ENCODE results near the gene SH2D1B.

Gene SH2D1B

DNA sequence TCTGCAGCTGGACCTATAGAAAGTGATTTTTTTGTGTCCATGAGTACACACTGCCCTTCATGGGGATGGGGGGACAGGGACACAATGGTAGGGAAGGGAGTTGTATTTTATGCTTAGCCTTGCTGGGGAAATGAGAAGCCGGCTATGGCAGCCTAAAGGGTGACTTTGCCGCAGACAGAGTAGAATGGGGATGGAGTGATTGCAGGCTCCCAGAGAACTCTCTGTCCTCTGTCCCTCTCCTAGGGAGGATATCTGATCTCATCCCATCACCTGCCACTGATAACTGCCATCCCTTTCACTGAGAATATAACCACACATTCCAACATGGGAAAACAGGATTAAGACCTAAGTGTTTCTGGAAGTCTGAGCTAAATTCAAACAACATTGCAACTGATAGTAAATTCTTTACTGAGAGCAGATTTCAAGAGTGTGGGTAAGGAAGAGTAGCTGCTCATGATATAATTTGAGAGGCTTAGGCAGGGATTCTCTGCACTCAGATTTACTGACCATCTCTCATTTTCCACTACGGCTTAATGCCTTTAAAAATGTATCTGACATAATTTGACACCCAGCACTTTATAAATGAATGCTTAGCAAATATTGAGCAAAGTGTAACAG lies 13.9 kb downstream of the SH2D1B start:
- DNase-seq: no peak

DNA sequence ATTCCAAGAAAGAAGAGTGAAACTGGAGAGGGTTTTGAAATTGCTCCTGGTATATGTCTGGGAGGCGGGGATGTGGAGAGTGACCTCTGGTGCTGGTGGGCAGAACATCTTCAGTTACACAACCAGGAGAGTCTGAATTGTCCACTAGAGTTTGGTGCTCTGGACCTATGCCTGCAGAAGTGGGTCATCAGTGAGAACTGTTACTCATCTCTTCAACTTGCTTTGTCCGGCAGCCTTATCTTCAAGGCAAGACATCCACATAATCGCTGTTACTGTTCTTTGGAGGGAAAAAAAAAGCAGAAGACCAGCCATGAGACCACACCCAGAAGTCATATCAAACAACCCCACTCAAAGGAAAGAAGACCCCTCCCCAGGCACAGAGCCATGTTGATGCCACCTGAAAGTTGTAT lies 14.9 kb downstream of the SH2D1B start:
- DNase-seq: no peak

DNA sequence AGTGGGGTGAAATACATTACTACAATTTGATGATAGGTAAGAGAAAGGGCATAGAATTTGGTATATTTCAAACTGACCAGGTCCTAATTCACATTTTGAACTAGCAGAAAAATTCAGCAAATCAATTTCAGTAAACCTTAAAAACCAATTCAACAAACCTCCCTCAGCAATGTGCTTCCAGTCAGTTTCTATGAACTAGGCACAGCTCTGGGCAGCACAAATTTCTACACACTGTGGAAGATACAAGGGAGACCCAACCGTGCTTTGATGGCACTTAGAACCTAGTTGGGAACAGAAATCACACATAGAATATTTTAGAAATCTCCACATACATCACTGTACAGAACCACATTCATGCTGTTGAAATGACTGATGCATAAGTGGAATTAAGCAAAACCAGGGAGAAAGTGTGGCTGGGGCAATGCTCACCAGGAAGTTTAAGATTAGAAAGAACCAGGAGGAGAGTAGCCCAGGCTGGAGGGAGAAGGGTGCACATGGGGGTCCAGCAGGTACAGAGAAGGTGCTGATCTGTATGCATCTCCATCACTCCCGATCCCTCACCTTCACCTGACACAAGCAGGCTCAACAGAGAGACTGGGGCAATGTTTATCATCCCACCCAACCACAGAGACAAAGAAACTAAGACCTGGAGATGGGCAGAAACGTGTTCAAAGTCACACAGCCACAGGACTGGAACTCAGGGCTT lies 15.6 kb downstream of the SH2D1B start:
- DNase-seq: no peak

DNA sequence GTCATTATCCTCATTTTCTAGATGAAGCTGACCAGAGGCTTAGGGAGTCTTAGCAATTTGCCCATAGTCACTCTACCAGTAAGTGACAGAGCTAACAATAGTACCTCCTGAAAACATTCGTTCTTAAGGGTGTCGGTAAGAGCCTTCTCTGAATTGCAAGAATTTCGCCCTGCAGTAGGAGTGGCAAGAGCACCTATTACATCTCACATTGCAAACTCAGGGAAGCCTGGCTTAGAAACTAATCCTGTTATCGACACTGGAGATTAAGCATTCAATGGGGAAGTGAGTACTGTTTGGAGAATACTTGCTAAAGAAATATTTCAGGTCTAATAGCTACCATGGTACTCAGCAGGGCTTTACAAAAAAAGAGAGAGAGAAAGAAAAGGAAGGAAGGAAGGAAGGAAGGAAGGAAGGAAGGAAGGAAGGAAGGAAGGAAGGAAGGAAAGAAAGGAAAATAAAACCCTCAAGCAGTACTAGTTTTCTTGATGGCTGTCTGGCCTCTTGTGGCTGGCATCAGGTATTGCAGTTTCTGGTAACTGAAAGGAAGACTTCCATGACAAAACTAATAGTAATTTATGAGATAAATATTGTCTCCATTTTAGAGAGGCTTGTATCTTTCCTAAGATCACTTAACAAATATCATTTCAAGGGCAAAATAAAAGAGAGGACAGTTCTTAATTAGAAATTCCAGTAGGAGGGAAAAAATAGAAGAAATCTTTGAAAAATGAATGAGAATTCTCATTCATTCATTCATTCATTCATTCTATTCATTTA lies 20.0 kb downstream of the SH2D1B start:
- DNase-seq: no peak

DNA sequence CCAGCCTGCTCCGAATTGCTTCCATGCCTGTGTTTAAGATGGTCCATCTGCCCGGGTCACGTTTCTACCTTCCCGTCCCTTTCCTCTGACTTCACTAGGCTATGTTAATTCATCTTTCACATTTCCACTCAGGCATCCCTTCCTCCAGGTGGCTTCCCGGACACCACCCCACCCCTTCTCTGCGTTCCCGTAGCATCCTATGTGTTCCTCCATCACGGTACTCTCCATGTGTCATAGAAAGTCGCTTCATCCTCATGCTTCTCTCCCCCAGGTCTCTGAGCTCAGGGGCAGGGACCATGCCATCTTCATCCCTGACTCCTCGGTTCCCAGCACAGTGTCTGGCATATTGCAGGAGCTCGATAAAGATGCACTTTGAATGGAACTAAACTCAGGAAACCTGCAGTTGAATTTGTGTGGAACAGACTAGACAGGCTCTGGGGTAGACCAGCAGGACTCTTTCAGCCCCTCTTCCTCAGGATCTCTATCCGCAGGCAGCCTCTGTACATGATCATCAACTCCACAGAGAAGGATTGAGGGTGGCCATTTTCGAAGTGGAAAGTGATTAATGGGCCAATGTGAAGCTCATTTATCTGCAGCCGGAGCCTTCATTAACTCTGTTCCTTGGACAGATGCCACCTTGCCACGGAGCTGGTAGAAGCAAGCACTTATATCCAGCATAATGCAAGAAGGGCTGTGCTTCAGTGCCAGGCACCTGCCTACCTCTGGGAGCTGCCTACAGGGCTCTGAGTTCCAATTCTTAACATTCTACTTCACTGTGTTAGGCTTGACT lies 21.3 kb downstream of the SH2D1B start:
- DNase-seq: no peak

DNA sequence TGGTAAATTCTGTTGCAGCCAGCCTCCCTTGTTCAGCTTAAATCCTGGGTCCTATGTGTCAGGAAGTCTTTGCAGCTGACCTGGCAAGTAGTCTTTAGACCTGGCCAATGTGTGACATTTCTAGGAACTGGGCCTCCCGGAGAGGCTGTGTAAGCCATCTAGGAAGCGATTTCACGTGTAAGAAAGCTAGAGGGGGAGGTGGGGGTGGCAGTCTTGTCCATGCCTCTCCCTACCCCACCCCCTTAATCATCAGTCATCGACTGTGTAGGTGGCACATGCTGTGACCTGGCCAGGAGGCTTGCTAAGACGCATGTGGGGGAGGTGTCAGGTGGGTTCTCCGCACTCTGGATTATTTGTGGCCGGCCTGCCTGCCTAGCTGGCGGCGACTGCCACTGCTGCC lies 22.0 kb downstream of the SH2D1B start:
- no peak for DNase-seq

DNA sequence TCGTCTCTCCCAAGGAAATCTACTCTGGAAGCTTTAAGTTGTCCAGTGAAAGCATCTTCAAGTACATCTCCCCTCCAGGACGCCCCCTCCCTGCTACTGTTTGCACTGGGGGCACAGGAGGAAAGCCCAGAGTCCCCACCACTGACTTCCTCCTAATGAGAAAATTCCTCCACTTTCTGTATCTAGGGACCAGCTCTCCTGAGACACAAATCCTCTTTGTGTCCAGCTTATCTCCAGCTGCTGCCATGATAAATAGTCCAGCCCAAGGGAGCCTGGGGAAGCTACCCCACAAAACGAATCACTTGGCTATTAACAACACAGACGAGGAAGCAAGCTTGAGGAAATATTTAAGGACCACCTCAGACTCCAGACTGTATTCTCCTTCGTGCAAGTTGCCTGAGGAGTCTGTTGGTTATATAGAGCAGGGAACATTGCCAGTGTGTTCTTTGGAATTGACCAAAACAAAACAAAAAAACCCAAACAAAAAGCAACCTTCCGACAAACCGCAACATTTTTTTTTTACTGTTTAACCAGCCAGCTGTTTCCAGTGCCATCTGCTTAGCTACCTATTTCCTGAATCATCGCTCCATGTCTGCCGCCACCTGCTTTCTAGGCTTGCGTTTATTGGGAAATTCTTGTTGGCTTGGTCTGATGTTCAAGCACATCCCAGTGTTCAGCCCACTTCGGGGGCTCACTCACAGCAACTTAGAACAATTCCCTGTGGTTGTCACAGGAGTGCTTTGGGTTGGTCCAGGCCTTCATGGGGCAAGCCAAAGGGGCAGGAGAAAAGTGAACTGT lies 22.7 kb downstream of the SH2D1B start:
- no peak for DNase-seq

DNA sequence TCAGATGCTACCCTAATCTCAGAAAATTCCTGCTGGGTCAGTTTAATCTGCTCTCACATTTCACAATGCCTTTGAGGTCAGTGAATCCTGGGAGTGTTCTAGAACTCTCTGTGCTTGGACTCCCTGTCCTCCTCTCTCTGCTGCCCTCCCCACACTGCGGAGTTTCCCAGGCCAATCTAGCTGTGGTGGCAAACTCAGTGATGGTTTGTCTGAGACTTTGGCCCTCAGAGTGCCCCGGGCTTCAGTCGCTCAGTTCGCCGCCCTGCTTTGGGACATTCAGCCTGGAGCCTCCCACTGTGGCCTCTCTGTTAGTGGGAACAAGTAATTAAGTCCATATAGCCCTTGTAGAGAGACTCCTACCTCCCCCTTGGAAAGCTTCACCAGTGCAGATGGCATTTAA lies 23.3 kb downstream of the SH2D1B start:
- no peak for DNase-seq

DNA sequence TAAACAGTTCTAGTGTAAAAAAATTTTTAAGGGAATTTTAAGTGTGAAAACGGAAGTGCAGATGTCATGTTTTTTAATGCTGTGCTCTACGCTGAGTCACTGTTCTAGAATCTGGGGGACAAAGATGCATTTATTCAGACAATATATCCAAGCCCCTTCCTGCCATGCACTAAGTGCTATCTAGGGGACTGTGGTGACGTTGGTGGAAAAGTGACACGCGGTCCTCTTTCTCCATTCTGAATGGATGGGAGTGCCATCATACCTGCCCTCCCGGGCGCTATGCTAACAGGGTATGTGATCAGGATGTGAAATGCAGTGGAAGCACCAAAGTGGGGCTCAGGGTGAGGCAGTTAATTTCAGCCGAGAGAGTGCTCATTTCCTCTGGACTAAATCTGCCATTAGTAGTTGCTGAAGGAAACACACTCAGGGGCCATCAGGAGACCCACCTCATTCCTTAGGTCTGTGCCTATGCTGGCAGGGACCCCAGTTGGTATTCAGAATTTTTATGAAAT lies 23.8 kb downstream of the SH2D1B start:
- no peak for DNase-seq

DNA sequence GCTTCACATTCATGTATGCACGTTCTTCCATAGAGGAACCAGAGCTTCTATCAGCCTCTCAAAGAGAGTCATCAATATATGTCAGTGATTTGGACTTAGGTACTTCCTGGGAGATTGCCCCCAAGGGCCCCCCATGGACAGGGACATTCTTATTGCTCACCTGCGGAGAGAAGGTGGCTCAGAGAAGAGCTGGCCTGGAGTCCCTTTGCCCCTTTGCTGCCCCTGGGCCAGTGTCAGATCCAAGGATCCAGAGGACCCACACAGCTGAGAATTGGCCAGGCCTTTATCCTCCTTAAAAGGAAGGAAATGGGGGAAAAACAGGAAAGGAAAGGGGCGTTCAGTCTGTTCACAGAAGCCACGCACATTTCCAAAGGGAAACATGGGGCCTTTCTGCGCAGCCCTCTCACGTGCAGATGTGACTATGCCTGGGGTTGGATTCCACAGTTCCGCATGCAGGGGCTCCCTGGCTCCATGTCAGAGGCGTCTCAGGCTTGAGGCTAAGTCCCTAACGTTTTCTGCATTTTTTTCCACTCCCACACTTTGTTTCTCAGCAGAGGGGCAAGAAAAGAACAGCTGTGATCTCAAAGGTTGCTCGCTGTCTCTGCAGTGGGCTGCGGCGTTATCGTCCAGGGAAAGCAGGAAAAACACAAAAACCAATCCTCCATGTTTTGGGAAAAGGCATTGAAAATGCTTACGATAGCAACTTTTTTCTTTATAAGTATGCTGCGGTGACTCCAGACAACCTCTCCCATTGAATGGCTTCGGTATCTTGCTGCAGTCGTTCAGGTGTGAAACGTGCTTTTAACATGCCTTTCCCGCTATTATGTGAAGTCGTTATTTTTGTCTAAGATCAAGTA lies 24.5 kb downstream of the SH2D1B start:
- no peak for DNase-seq

DNA sequence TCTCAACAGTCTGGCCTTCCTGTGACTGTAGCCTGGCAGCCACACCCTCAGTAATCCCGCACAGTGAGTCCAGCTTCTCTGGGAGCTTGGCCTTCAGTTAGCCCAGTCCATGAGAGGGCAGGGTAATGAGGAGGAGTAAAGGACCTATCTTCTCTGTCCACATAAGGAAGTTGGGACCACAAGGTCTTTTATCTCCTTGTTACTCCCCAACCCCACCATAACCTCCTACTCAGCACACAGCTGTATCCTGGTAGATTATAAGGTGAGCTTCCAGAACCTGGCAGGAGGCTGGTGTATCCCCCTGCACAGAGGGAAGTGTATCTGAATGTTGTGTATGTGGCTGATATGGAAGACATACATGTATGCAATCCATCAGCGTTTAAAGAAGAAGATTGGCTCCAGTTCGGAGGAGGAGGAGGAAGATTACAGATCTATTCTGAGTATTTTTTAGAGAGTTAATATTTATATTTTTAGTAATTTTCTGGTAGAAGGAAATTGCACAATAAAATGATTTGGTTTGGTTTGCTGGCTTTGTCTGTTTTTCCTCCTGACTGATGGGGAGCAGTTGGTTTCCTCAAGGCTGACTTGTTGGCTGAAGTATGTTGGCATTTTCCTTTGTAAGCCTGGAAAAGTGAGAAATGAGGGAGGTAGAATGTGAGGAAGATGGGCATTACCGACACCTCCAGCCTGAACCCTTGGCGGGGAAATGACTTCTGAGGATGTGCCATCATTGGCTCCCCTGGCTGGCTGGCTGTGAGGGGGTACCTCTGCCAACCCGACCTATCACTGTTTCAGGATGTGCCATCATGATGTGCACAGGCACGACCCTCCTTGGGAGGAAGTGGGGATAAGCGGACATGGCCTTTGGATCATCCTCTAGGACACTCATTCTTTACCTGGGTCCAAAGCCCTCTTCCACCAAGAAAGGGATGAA lies 25.4 kb downstream of the SH2D1B start:
- DNase-seq: no peak

DNA sequence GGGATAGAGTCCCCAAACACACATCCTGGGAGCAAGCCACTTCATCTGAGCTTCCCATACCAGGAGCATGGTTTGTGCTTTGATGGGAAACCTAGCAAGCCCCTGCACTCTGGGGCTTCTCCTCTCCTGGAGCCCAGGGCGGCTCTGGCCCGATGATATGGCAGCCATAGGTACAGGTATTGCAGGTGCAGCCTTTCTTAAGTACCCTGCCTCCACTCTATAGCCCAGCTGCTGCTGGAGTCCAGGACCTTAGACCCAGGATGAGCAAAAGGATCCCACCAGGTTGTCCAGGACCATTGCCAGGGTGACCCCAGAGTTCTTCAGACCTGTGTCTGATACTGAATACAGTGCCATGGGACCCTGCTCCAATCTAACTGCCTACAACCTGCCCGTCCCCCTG lies 26.2 kb downstream of the SH2D1B start:
- no peak for DNase-seq

DNA sequence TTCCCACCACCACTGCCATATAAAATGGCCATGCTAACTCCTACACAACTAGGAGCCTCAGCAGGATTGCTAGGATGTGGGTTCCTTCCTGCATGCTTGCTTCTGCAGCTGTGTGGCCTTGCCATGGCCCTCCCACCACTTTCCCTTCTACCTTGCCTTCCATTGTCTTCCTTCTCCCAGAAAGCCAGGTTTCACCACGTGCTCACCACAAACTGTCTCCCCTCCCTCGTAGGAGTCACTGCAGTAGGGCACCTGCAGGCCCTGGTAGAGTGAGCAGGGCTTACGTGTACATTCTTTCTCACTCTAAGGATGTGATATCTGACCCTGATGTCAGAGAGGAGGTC lies 26.7 kb downstream of the SH2D1B start:
- no peak for DNase-seq

DNA sequence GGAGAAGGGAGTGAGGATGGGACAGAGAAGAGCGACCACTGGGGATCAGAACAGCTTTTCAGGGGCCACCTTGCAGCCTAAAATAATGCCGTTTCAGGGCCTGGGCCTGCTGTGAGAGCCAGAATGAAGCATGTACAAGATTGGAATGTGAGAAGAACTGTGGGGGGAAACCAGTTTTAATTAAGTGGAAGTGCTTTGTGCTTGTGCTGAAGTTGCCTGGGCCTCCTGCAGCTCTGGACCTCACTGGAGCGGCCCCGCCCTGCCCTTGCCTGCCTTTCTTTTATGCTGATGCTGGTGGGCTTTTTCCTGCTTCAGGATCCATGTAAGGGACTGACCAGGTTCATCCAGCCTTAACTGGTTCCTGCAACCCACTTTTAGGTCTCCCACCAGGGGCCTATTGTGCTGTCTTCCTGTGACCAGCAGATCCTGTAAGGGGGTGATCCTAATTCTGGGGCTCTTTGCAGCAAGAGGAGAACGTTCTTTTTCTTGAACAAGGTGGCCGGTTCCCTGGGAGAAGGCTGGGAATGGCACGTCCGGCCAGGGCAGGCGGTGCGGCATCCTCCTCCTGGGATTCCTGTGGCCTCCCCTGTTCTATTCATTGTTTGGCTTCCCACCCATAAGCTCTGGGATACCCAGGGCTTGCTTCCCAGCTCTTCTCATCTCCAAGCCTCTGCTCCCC lies 27.2 kb downstream of the SH2D1B start:
- no peak for DNase-seq

DNA sequence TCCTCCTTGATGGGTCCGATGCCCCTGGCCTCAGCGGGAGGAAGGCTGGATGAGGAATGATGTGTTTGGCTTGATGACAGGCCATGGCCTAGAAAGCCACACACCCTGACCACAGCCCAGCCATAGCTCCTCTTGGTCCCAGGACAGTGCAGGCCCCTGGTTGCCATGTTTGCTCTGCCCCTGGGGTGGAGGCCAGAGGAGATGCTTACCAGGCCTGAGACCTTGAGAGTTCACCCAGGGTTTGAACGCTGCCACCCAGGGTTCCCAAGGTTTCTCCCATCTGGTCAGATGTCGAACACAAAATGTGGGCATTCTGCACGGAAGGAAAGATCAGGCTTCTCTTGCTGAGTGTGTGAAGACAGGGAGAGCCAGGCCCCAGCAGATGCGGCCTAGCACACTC lies 27.8 kb downstream of the SH2D1B start:
- DNase-seq: no peak

DNA sequence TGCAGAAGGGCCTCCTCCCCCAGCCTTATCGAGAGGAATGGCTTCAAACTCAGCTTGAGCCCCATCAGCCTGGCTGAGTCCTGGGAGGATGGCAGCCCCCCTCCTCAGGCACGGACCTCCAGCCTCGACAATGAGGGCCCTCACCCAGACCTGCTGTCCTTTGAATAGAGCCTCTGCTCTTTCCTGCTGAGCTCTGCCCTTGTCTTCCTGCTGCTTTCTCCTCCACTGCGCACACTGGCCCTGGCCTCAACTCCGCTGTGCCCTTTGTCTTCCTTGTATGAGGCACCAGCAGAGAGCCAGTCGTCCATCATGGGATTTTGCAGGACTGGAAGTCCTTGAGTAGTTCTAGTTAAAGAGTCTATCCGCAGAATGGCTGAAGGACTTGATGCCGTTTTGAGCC lies 28.4 kb downstream of the SH2D1B start:
- DNase-seq: no peak

DNA sequence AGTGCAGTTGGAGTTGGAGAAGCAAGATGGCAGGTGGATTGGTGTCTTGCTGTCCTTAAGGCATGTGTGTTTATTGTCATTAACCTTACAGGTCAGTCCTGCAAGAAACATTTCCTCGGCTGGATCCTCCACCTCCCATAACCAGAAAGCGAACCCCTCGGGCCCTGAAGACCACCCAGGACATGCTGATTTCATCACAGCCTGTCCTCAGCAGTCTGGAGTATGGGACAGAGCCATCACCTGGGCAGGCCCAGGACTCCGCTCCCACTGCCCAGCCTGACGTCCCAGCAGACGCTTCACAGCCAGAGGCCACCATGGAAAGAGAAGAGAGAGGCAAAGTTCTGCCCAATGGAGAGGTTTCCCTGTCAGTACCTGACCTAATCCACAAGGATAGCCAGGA lies 28.8 kb downstream of the SH2D1B start:
- no peak for DNase-seq

DNA sequence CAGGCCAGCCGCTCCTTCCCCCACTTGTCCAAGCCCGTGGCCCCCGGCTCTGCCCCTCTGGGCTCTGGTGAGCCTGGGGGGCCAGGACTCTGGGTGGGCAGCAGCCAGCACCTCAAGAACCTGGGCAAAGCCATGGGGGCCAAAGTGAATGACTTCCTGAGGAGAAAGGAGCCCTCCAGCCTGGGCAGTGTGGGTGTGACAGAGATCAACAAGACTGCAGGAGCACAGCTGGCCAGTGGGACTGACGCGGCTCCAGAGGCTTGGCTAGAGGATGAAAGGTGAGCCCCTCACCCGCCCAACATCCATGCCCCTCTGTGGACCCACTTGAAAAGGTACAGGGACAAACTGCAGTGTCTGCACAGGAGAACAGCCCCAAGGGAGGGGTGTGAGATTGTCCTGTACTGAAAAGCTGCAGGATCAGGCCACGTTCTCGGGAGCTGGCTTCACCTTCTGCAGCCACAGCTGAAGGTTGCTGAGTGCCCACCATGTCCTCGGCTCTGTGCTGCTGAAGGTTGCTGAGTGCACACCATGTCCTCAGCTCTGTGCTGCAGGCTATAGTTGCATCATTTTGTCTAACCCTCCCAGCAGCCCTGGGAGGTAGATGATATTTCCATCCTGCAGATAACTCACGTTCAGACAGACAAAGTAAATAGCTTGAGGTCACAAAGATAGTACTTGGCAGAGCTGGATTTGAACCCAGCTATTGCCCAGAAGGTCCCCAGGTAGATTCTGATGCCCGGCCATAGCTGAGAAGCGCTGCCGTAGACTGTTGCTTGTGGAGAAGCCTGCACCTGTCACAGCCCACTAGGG lies 29.8 kb downstream of the SH2D1B start:
- DNase-seq: no peak

DNA sequence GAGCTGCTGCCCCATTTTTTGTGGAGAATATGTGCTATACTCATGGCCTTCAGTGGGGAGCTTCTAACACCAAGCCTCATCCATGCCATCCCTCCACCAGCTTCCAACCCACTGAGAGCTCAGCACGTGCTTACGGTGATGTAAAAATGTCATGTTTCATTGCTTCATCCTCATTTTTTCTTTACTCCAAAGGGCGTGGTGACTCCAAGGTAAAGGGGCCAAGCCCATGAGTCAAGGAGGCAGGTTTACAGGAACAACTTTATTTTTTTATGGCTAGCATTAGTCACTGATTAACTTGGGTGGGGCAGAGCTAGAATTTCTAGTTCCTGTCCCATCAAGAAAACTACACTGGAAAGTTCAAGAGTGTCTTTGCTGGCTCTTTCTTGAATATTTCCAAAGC lies 30.6 kb downstream of the SH2D1B start, which contains the start of gene C1orf226:
TSS of gene C1orf226 (plus strand) at position 346 of the 400 bp plus-strand sequence. CDS start 174 bp downstream, outside the sequence.
- DNase-seq: no peak
